HepG2 (cell line): ENCODE results near the gene CCDC175. TPM values are rescaled to one million over a fixed set of nuclear protein-coding genes. Genes with fewer than 3 reads are reported as not detected.

ENCODE experiments used
- ATAC-seq: fragments of 200-7000 bp; cut with Tn5 transposase; 3 replicates; pipeline ENCODE4 v1.9.1; 2020; ENCODE audit warnings: mild to moderate bottlenecking, moderate library complexity
- BruUV-seq: library from RNA; stranded (reverse); fragments of 400-500 nt; replicated peaks from 2 replicates; lab custom pipeline; 2021; lab: Mats Ljungman, UMichigan
- CTCF ChIA-PET: fragments of 300-600 bp; formaldehyde crosslinking; extraction: SDS; loops from one replicate; lab custom pipeline; 2021; ENCODE audit warnings: low total read pairs, inconsistent platforms, low intra/inter-chr PET ratio; lab: Yijun Ruan, JAX
- POLR2A ChIA-PET: fragments of 350-600 bp; sonication (Branson Sonifier 250); formaldehyde crosslinking; loops from one replicate; lab custom pipeline; 2020; ENCODE audit warnings: antibody characterized with exemption, inconsistent platforms; lab: Yijun Ruan, JAX
- DNase-seq: peaks from one replicate; pipeline ENCODE4 v3.0.0-alpha.2; 2015; ENCODE audit warnings: low spot score
- FAIRE-seq: peaks from 3 replicates; lab custom pipeline; 2011; peaks lifted over from hg19 to GRCh38; lab: Jason Lieb, UNC
- H2AFZ ChIP-seq: one replicate; pipeline ENCODE4 v1.6.1; 2011; ENCODE audit warnings: low read length, inconsistent platforms
- H3K27ac ChIP-seq: fragments of 300-600 bp; 3 replicates; pipeline ENCODE4 v1.8.0; 2011; ENCODE audit warnings: mixed run types, mild to moderate bottlenecking, mixed read lengths, low read length, inconsistent platforms; ENCODE audit not compliant: insufficient read depth; ENCODE audit errors: extremely low read length
- H3K27me3 ChIP-seq, 2 experiments: fragments of 200-600 bp in 1 of 2; 2 replicates in 1 of 2; 3 replicates in 1 of 2; pipeline versions ENCODE4 v1.6.0 to v1.8.0; 2011; ENCODE audit warnings: low read length in 2 of 2, mild to moderate bottlenecking in 2 of 2, moderate library complexity in 2 of 2, inconsistent platforms in 1 of 2; ENCODE audit not compliant: insufficient read depth in 2 of 2, control insufficient read depth in 1 of 2
- H3K36me3 ChIP-seq, 2 experiments: fragments of 200-600 bp in 1 of 2; replicated peaks in 1 of 2; 2 replicates in 1 of 2; 3 replicates in 1 of 2; pipeline versions ENCODE4 v1.5.1 to v1.8.0; 2011; ENCODE audit warnings: low read length in 2 of 2, inconsistent platforms in 1 of 2; ENCODE audit not compliant: insufficient read depth in 2 of 2, control insufficient read depth in 1 of 2
- H3K4me1 ChIP-seq: 2 replicates; pipeline ENCODE4 v1.5.1; 2012; ENCODE audit warnings: low read length, inconsistent platforms; ENCODE audit not compliant: insufficient read depth
- H3K4me2 ChIP-seq: 2 replicates; pipeline ENCODE4 v1.6.0; 2011; ENCODE audit warnings: low read depth, low read length, inconsistent platforms
- H3K4me3 ChIP-seq, 3 experiments: fragments of 200-600 bp in 1 of 3; sonication (generic), shearing (Covaris generic) in 1 of 3; replicated peaks in 1 of 3; 2 replicates each; pipeline ENCODE4 v1.5.1; 2011 to 2016; ENCODE audit warnings: low read length in 3 of 3, inconsistent platforms in 2 of 3, low read depth in 2 of 3, mild to moderate bottlenecking in 2 of 3, control low read depth in 1 of 3, mixed read lengths in 1 of 3; ENCODE audit not compliant: insufficient read depth in 1 of 3
- H3K79me2 ChIP-seq: one replicate; pipeline ENCODE4 v1.6.1; 2011; ENCODE audit warnings: low read length, inconsistent platforms; ENCODE audit not compliant: insufficient read depth
- H3K9ac ChIP-seq: 2 replicates; pipeline ENCODE4 v1.6.0; 2011; ENCODE audit warnings: mild to moderate bottlenecking, low read depth, low read length, inconsistent platforms; ENCODE audit not compliant: insufficient read depth
- H3K9me3 ChIP-seq: 2 replicates; pipeline ENCODE4 v1.5.1; 2012; ENCODE audit warnings: mild to moderate bottlenecking, low read length
- H4K20me1 ChIP-seq: 2 replicates; pipeline ENCODE4 v1.6.0; 2011; ENCODE audit warnings: inconsistent platforms, mild to moderate bottlenecking, low read length, moderate library complexity; ENCODE audit not compliant: insufficient read depth
- BCL6 ChIP-seq: IDR thresholded peaks from 2 replicates; pipeline ENCODE4 v1.6.1; 2016; ENCODE audit warnings: missing genetic modification reagents, missing compliant biosample characterization
- HNF4G ChIP-seq, 2 experiments: sonication (generic) in 1 of 2; formaldehyde crosslinking in 1 of 2; IDR thresholded peaks; 2 replicates each; pipeline versions ENCODE4 v1.4.0 to v1.6.1; 2011 to 2020; ENCODE audit warnings: borderline replicate concordance in 2 of 2, low read depth in 2 of 2, mild to moderate bottlenecking in 2 of 2, low read length in 1 of 2, missing genetic modification reagents in 1 of 2, moderate library complexity in 1 of 2
- KAT2B ChIP-seq: fragments of 150-350 bp; IDR thresholded peaks from 2 replicates; pipeline ENCODE4 v1.6.1; 2014; ENCODE audit warnings: low read depth, low read length, borderline replicate concordance
- MED13 ChIP-seq: sonication (generic); formaldehyde crosslinking; IDR thresholded peaks from 2 replicates; pipeline ENCODE4 v1.5.0; 2020; ENCODE audit warnings: missing genetic modification reagents
- MTA3 ChIP-seq: sonication (generic); formaldehyde crosslinking; IDR thresholded peaks from 2 replicates; pipeline ENCODE4 v1.4.0; 2020; ENCODE audit warnings: missing genetic modification reagents
- NBN ChIP-seq: fragments of 450-650 bp; conservative IDR thresholded peaks from 2 replicates; pipeline ENCODE4 v1.6.1; 2017
- PCBP1 ChIP-seq: fragments of 200-400 bp; formaldehyde crosslinking; IDR thresholded peaks from 2 replicates; pipeline ENCODE4 v1.6.1; 2017; ENCODE audit warnings: mild to moderate bottlenecking, low read depth, low read length, borderline replicate concordance
- SAFB2 ChIP-seq: sonication (generic); formaldehyde crosslinking; IDR thresholded peaks from 2 replicates; pipeline ENCODE4 v1.5.1; 2020; ENCODE audit warnings: missing genetic modification reagents, low read depth, mild to moderate bottlenecking, borderline replicate concordance
- ZBTB8A ChIP-seq: sonication (generic); formaldehyde crosslinking; IDR thresholded peaks from 2 replicates; pipeline ENCODE4 v1.4.0; 2020; ENCODE audit warnings: mild to moderate bottlenecking, low read depth, missing genetic modification reagents, borderline replicate concordance
- ZNF296 ChIP-seq: sonication (generic); formaldehyde crosslinking; conservative IDR thresholded peaks from 2 replicates; pipeline ENCODE4 v1.5.0; 2020; ENCODE audit warnings: mild to moderate bottlenecking, missing genetic modification reagents
- ZSCAN25 ChIP-seq: sonication (generic); formaldehyde crosslinking; IDR thresholded peaks from 2 replicates; pipeline ENCODE4 v1.8.0; 2022; ENCODE audit warnings: mild to moderate bottlenecking, missing genetic modification reagents
- WGBS: methylation state at CpG from one replicate; pipeline ENCODE4 v1.1.6; 2017; ENCODE audit warnings: low lambda C conversion rate; 5-methylcytosine and 5-hydroxymethylcytosine counted together
- in situ Hi-C: cut with HindIII; loops from 2 replicates; pipeline ENCODE4 v1.10.0; 2017; ENCODE audit warnings: low pct_unique_long_range_greater_than_20kb; ENCODE audit not compliant: extremely low pct_ligation_motif_present
- intact Hi-C: fragments of 100-400 bp; cut with micrococcal nuclease; formaldehyde crosslinking; loops from one replicate; pipeline ENCODE4 v1.10.0; 2022; ENCODE audit not compliant: unreplicated experiment
- polyA plus RNA-seq, 8 experiments: library from polyadenylated mRNA; depleted of rRNA in 3 of 8; stranded (reverse) in 7 of 8; unstranded in 1 of 8; fragments of >200 nt; fragmentation: Illumina TruSeq in 4 of 8; extraction: Trizol in 4 of 8; gene quantifications; 2 replicates each; pipeline versions ENCODE4 v1.2.1 to v1.2.3, GENCODE V29; 2011 to 2016; ENCODE audit warnings: low read depth in 4 of 8, missing spikeins in 1 of 8, mixed read lengths in 1 of 8; ENCODE audit not compliant: insufficient read depth in 1 of 8
- total RNA-seq, 5 experiments: library from RNA; depleted of rRNA; stranded (reverse); fragments of >200 nt; fragmentation: Illumina TruSeq; extraction: Trizol; gene quantifications; 2 replicates each; pipeline ENCODE4 v1.2.3, GENCODE V29; 2016; ENCODE audit warnings: low read depth in 1 of 5
- TF ChIP-seq, protein P1 (sequence below): sonication (generic); formaldehyde crosslinking; IDR thresholded peaks from 2 replicates; pipeline ENCODE4 v1.4.0; 2020; ENCODE audit warnings: mild to moderate bottlenecking, missing genetic modification reagents
- TF ChIP-seq, protein P2 (sequence below): sonication (generic); formaldehyde crosslinking; IDR thresholded peaks from 2 replicates; pipeline ENCODE4 v1.8.0; 2022; ENCODE audit warnings: mild to moderate bottlenecking, missing genetic modification reagents, moderate library complexity

The CCDC175 gene
- total and polyA plus RNA-seq, 2 of the 13 experiments (the other 11 are each of a cell fraction or from before 2014, with no cell fraction given): not detected

DNA sequence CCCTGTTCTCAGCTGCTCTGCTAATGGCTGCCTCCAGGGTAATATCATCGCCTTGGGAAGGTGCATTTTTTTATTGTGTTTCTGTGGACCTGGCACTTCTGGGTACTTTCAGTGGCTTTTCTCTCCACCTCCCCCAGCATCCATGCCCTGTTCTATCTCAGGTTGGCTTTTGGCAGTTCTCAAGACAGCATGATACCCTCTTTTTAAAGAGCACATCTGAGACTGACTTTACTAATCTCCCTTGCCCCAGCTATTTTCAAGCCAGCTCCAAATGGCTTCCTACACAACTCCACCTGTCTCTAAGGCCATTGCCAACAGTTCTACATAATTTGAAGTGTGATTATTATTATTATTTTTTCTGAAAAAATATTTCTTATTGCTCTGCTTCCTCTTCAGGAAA lies 39.1 kb downstream of the CCDC175 start:
- H3K36me3 ChIP-seq: no peaks in the 10 kb centered on the region
- DNase-seq (no peak), FAIRE-seq (no peak)
- TF ChIP-seq, protein P1, sequence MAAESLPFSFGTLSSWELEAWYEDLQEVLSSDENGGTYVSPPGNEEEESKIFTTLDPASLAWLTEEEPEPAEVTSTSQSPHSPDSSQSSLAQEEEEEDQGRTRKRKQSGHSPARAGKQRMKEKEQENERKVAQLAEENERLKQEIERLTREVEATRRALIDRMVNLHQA (CRISPR knock-in tag): no peak
- TF ChIP-seq ZSCAN25: no peak
- TF ChIP-seq, all 625 proteins: peak for 0
- in situ Hi-C loops (no loop called here), intact Hi-C loops (no loop called here)
- Histone ChIP-seq H3K27me3 (peaks cover 0 to 6% of the 10 kb centered on the region in 2 experiments; a peak in 2 of 5 replicates), H2AFZ (no peak overlapping the region), H4K20me1 (no peaks in the 10 kb centered on the region), H3K4me2 (no peak overlapping the region), H3K4me1 (no peaks in the 10 kb centered on the region), H3K9ac (no peak overlapping the region), H3K79me2 (no peaks in the 10 kb centered on the region), H3K4me3 (no peak overlapping the region), H3K9me3 (no peaks in the 10 kb centered on the region), H3K27ac (no peak overlapping the region)
- CTCF ChIA-PET: no interaction called here
- POLR2A ChIA-PET: no interaction called here
- no peak for ATAC-seq
- WGBS: 6% methylated on average over 1 of the region's 1 CpG
- no TSS peak for BruUV-seq

- Histone ChIP-seq H3K9me3 (no peaks in the 10 kb centered on the region), H3K4me3 (no peak overlapping the region), H4K20me1 (no peaks in the 10 kb centered on the region), H3K79me2 (no peaks in the 10 kb centered on the region), H3K27me3 (peaks cover 0 to 6% of the 10 kb centered on the region in 2 experiments; a peak in 2 of 5 replicates), H2AFZ (no peak overlapping the region), H3K4me2 (no peak overlapping the region), H3K27ac (no peak overlapping the region), H3K4me1 (no peaks in the 10 kb centered on the region), H3K36me3 (no peaks in the 10 kb centered on the region), H3K9ac (no peak overlapping the region)
- no TSS peak for BruUV-seq
- intact Hi-C loops: no loop called here
- ChIA-PET CTCF (no interaction called here), POLR2A (no interaction called here)
- TF ChIP-seq MED13 (CRISPR knock-in tag) (no peak), HNF4G (IDR thresholded peaks at IDR 0.05; ENCODE audit: borderline replicate concordance, low read depth, low read length) (no peak), HNF4G (CRISPR knock-in tag; IDR thresholded peaks at IDR 0.05; ENCODE audit: borderline replicate concordance, low read depth) (no peak), BCL6 (CRISPR knock-in tag) (no peak), NBN (no peak), KAT2B (no peak), SAFB2 (CRISPR knock-in tag) (no peak), MTA3 (CRISPR knock-in tag) (no peak), ZNF296 (no peak), ZBTB8A (CRISPR knock-in tag) (no peak), PCBP1 (no peak)
- TF ChIP-seq, protein P2, sequence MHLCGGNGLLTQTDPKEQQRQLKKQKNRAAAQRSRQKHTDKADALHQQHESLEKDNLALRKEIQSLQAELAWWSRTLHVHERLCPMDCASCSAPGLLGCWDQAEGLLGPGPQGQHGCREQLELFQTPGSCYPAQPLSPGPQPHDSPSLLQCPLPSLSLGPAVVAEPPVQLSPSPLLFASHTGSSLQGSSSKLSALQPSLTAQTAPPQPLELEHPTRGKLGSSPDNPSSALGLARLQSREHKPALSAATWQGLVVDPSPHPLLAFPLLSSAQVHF: no peak
- FAIRE-seq (no peak), ATAC-seq (no peak), DNase-seq (no peak)
- in situ Hi-C loops: no loop called here
- WGBS: 20% methylated on average over 7 of the region's 7 CpGs
Measured at GRCh38 chr14:59534361-59534987, 42.1 kb downstream of the CCDC175 start.
